ENCODE results near the gene GPRIN1. TPM values are rescaled to one million over a fixed set of nuclear protein-coding genes. Genes with fewer than 3 reads are reported as not detected.

The GPRIN1 gene
- total RNA-seq, 1 donor from 2014 or later = 2.1 TPM

GRCh38 chr5:176630681-176631222, 20.8 kb upstream of the GPRIN1 start:
- no peak for DNase-seq (ENCODE audit: low spot score)
- Mint-ChIP-seq H3K27me3 (ENCODE audit: low read depth) (peaks cover 68% of the 10 kb centered on the region), H3K9me3 (ENCODE audit: low read depth) (no peaks in the 10 kb centered on the region), H3K36me3 (ENCODE audit: low read depth) (peaks cover 2% of the 10 kb centered on the region), H3K4me1 (ENCODE audit: low read depth) (peaks cover 9% of the 10 kb centered on the region), H3K27ac (ENCODE audit: unreplicated experiment) (no peak overlapping the region), H3K4me3 (ENCODE audit: unreplicated experiment) (peak overlapping the region; percentile 62)
- TF ChIP-seq CTCF (IDR thresholded peaks at IDR 0.05) = no peak

- peaks cover 67% of the 10 kb centered on the region for H3K27me3 Mint-ChIP-seq (ENCODE audit: low read depth)
- DNase-seq (ENCODE audit: low spot score) = no peak
- no peaks in the 10 kb centered on the region for H3K9me3 Mint-ChIP-seq (ENCODE audit: low read depth)
- peaks cover 2% of the 10 kb centered on the region for H3K36me3 Mint-ChIP-seq (ENCODE audit: low read depth)
- TF ChIP-seq CTCF (IDR thresholded peaks at IDR 0.05) = peak; percentile 49
- peaks cover 9% of the 10 kb centered on the region for H3K4me1 Mint-ChIP-seq (ENCODE audit: low read depth)
- no peak within 1 kb of the TSS for H3K27ac Mint-ChIP-seq (ENCODE audit: unreplicated experiment)
- H3K4me3 Mint-ChIP-seq (ENCODE audit: unreplicated experiment) = peak within 1 kb of the TSS; percentile 62
Measured at GRCh38 chr5:176629853-176630680, 20.1 kb upstream of the GPRIN1 start, which contains the start of the genes EIF4E1B and SNCB. TSS of gene EIF4E1B (plus strand) at chr5:176630675. CDS start at chr5:176642788, 12,113 bp downstream. TSS of gene SNCB (minus strand) at chr5:176630534. CDS start at chr5:176629654, 880 bp downstream.

- Mint-ChIP-seq H3K4me3 (ENCODE audit: unreplicated experiment) (peak overlapping the region; percentile 51), H3K4me1 (ENCODE audit: low read depth) (peaks cover 9% of the 10 kb centered on the region), H3K27me3 (ENCODE audit: low read depth) (peaks cover 63% of the 10 kb centered on the region), H3K9me3 (ENCODE audit: low read depth) (no peaks in the 10 kb centered on the region), H3K27ac (ENCODE audit: unreplicated experiment) (no peak overlapping the region), H3K36me3 (ENCODE audit: low read depth) (peaks cover 2% of the 10 kb centered on the region)
- no peak for DNase-seq (ENCODE audit: low spot score)
- TF ChIP-seq CTCF (IDR thresholded peaks at IDR 0.05) = no peak
Measured at GRCh38 chr5:176629317-176629852, 19.4 kb upstream of the GPRIN1 start.

GRCh38 chr5:176628406-176629228, 18.7 kb upstream of the GPRIN1 start:
- Mint-ChIP-seq H3K27me3 (ENCODE audit: low read depth) (peaks cover 64% of the 10 kb centered on the region), H3K4me3 (ENCODE audit: unreplicated experiment) (no peak overlapping the region), H3K27ac (ENCODE audit: unreplicated experiment) (no peak overlapping the region), H3K4me1 (ENCODE audit: low read depth) (peaks cover 9% of the 10 kb centered on the region), H3K9me3 (ENCODE audit: low read depth) (no peaks in the 10 kb centered on the region), H3K36me3 (ENCODE audit: low read depth) (peaks cover 2% of the 10 kb centered on the region)
- no peak for DNase-seq (ENCODE audit: low spot score)
- no peak for TF ChIP-seq CTCF (IDR thresholded peaks at IDR 0.05)

DNA sequence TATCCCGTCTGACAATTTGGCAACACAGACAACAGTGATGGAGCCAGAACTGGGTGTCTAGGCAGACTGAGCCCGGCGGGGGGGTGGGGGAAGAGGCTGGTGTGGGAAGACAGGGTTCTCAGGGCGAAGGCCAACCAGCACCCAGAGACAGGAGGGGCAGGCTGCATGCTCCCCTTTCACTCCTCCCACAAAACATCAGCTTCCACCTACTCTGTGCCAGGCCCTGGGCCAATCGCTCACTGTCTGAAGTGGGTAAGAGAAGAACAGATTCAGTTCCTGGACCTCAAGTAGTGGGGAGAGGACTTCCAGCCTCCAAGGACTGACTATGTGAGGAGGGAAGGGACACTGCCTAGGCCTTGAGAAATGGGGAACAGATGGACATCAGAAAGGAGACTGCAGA, 17.6 kb upstream of the GPRIN1 start:
- no peak for TF ChIP-seq CTCF (IDR thresholded peaks at IDR 0.05)
- Mint-ChIP-seq H3K36me3 (ENCODE audit: low read depth) (peaks cover 2% of the 10 kb centered on the region), H3K4me1 (ENCODE audit: low read depth) (peaks cover 9% of the 10 kb centered on the region), H3K4me3 (ENCODE audit: unreplicated experiment) (no peak overlapping the region), H3K27me3 (ENCODE audit: low read depth) (peaks cover 63% of the 10 kb centered on the region), H3K9me3 (ENCODE audit: low read depth) (no peaks in the 10 kb centered on the region), H3K27ac (ENCODE audit: unreplicated experiment) (no peak overlapping the region)
- DNase-seq (ENCODE audit: low spot score) = no peak
